ENCODE results near the gene LYSMD1. TPM values are rescaled to one million over a fixed set of nuclear protein-coding genes. Genes with fewer than 3 reads are reported as not detected.

Gene LYSMD1, protein sequence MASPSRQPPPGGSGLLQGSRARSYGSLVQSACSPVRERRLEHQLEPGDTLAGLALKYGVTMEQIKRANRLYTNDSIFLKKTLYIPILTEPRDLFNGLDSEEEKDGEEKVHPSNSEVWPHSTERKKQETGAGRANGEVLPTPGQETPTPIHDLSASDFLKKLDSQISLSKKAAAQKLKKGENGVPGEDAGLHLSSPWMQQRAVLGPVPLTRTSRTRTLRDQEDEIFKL
- 5.0 and 6.8 TPM in 2 replicates for total RNA-seq

GRCh38 chr1:151165738-151166504 lies at the start of gene LYSMD1, which contains the start of gene SCNM1:
Gene LYSMD1 (minus strand): TSS chr1:151165902. CDS start chr1:151165258, 644 bp downstream.
Gene SCNM1 (plus strand): TSS chr1:151166144. CDS start chr1:151166153, 9 bp downstream.

GRCh38 chr1:151198254-151199127 lies 32.8 kb upstream of the LYSMD1 start, which contains the start of gene PIP5K1A:
Gene PIP5K1A (plus strand): TSS chr1:151198552. CDS start chr1:151198997, 445 bp downstream.

DNA sequence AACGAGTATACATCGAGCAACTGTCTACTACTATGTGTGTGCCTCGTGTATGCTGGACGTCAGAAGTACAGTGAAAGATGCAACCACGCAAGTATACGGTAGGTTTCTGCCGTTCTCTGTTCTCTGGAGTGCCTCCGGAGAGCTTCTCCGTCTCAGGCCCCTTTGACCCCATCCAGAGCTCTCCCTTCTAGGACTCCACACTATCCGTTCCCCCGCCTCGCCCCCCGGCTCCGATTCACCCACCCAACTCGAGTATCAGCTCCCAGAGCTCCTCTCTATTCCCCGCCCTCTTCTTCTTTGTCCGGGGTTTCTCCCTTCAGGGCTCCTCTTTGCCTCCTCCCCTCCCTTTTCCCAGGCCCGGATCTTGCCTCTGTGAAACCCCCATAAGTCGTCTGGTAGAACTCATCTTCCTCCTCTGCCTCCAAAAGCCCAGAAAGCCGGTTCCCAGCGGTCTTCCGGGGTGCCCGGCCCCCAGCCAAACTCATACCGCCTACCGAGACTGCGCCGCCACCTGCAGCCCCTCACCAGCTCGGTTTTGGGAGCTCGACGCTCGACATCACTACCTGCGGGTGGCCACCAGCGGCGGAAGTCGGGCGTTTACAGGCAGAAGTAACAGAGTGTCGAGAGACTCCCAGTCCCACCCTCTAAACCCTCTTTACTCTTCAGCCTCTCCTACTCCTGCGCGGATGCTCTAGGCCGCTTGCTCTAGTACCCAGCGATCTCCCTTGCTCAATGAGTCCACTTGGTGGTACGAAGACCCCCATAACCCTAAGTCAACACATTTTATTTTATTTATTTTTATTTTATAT lies 24.1 kb upstream of the LYSMD1 start, which contains the start of gene VPS72:
VPS72 (minus strand) TSS at position 561 of the 809 bp plus-strand sequence; CDS start at position 485, 76 bp downstream.

GRCh38 chr1:151175863-151176262 lies 10.2 kb upstream of the LYSMD1 start, which contains the start of gene TMOD4:
Gene TMOD4 (minus strand): TSS chr1:151175981. CDS start chr1:151174875, 1,106 bp downstream.

GRCh38 chr1:151156515-151156819 lies 9.2 kb downstream of the LYSMD1 start, which contains the start of gene TNFAIP8L2:
Gene TNFAIP8L2 (plus strand): TSS chr1:151156649. CDS start chr1:151158698, 2,049 bp downstream.

DNA sequence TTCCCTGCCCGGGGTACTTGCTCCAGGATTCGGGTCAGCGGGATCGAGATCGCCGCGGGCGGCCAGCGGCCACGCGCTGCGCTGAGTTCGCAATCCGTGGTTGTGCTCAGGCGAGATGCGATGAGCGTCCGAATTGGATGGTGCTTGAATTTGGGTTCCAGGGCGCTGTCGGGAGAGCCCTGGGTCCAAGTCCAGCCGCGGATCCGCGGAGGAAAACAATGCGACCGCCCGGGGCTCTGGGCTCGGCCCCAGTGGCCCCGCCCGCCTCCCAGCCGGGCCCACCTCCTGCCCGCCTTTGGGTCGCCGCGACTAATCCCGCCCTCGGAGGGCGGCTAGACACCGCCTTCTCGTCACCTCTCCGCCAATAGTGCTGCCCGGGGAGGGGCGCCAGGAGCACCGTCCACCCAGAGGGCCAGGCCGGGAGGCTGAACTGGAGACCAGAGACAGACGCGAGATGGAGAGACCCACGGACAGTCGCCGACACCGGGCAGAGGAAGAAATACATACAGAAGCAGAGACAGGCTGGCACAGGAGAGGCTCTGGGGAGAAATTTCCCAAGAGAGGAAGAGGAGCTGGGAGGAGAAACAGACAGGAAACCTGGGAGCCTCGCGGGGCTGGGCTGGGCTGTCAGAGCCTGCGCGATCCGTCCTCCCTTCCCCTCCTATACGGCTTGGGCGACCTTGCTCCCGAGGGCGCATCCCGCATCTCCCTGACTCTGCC lies 19.1 kb downstream of the LYSMD1 start, which contains the start of gene SEMA6C:
SEMA6C (minus strand) TSS at position 220 of the 720 bp plus-strand sequence. CDS start 4,010 bp downstream, outside the sequence.

Other genes with a start within 250 kb of the LYSMD1 start
- 25.7 and 33.0 TPM in 2 replicates for gene SETDB1, start 239.5 kb downstream of the LYSMD1 start, total RNA-seq
- gene CERS2, start 191.1 kb downstream of the LYSMD1 start, total RNA-seq: 86.2 and 93.6 TPM in 2 replicates
- 0.63 TPM in 1 of 2 replicates, not detected in the other for gene ANXA9, start 183.6 kb downstream of the LYSMD1 start, total RNA-seq
- 11.3 and 21.5 TPM in 2 replicates for gene MINDY1, start 159.0 kb downstream of the LYSMD1 start, total RNA-seq
- 3.2 and 5.5 TPM in 2 replicates for gene PRUNE1, start 157.5 kb downstream of the LYSMD1 start, total RNA-seq
- 0.16 and 0.26 TPM in 2 replicates for gene BNIPL, start 129.3 kb downstream of the LYSMD1 start, total RNA-seq
- gene C1orf56, start 118.2 kb downstream of the LYSMD1 start, total RNA-seq: 1.0 and 1.4 TPM in 2 replicates
- 23.6 and 24.7 TPM in 2 replicates for gene CDC42SE1, start 106.3 kb downstream of the LYSMD1 start, total RNA-seq
- 1.5 and 2.7 TPM in 2 replicates for gene MLLT11, start 105.5 kb downstream of the LYSMD1 start, total RNA-seq
- gene GABPB2, start 95.1 kb downstream of the LYSMD1 start, total RNA-seq: 15.3 and 28.5 TPM in 2 replicates
- gene SEMA6C, start 19.3 kb downstream of the LYSMD1 start, total RNA-seq: 0.63 and 1.7 TPM in 2 replicates
- gene TNFAIP8L2, start 9.3 kb downstream of the LYSMD1 start, total RNA-seq: not detected in 2 replicates
- gene SCNM1, start 242 bp upstream of the LYSMD1 start, total RNA-seq: 21.8 and 22.8 TPM in 2 replicates
- gene TMOD4, start 10.1 kb upstream of the LYSMD1 start, total RNA-seq: not detected in 2 replicates
- 42.6 and 51.0 TPM in 2 replicates for gene VPS72, start 24.3 kb upstream of the LYSMD1 start, total RNA-seq
- gene PIP5K1A, start 32.6 kb upstream of the LYSMD1 start, total RNA-seq: 38.6 and 46.5 TPM in 2 replicates
- gene PSMD4, start 88.8 kb upstream of the LYSMD1 start, total RNA-seq: 342 and 409 TPM in 2 replicates
- gene ZNF687, start 116.4 kb upstream of the LYSMD1 start, total RNA-seq: 7.3 and 9.0 TPM in 2 replicates
- 35.5 and 52.5 TPM in 2 replicates for gene PI4KB, start 161.5 kb upstream of the LYSMD1 start, total RNA-seq
- 31.2 and 31.7 TPM in 2 replicates for gene RFX5, start 181.3 kb upstream of the LYSMD1 start, total RNA-seq
- 111 and 123 TPM in 2 replicates for gene SELENBP1, start 206.8 kb upstream of the LYSMD1 start, total RNA-seq
- 318 and 353 TPM in 2 replicates for gene PSMB4, start 233.7 kb upstream of the LYSMD1 start, total RNA-seq

Measured in bronchial smooth muscle cell (primary cell).